Activated naive CD8-positive, alpha-beta T cell treated with anti-CD3 and anti-CD28 coated beads for 36 hours (primary cell): ENCODE data around the gene LPP. TPM values are rescaled to one million over a fixed set of nuclear protein-coding genes. Genes with fewer than 3 reads are reported as not detected.

ENCODE experiments used
- DNase-seq: peaks from one replicate; pipeline ENCODE4 v3.0.0; 2021
- H3K27ac Mint-ChIP-seq: one replicate; pipeline ENCODE4 v1.8.0; 2022; ENCODE audit warnings: mild to moderate bottlenecking, moderate library complexity, mixed read lengths
- H3K27me3 Mint-ChIP-seq: one replicate; pipeline ENCODE4 v1.8.0; 2022; ENCODE audit warnings: mild to moderate bottlenecking, mixed read lengths
- H3K36me3 Mint-ChIP-seq: one replicate; pipeline ENCODE4 v1.8.0; 2021; ENCODE audit warnings: mild to moderate bottlenecking, mixed read lengths
- H3K4me1 Mint-ChIP-seq: one replicate; pipeline ENCODE4 v1.8.0; 2021; ENCODE audit warnings: mixed read lengths
- H3K4me3 Mint-ChIP-seq: one replicate; pipeline ENCODE4 v1.8.0; 2022; ENCODE audit warnings: mild to moderate bottlenecking, moderate library complexity, mixed read lengths
- H3K9me3 Mint-ChIP-seq: one replicate; pipeline ENCODE4 v1.8.0; 2022; ENCODE audit warnings: mixed read lengths
- total RNA-seq, 2 experiments: library from RNA; stranded (reverse); gene quantifications; one replicate each; pipeline ENCODE4 v1.2.3, GENCODE V29; 2021

Gene LPP
- total RNA-seq, 2 experiments from 2014 or later = 15.0 to 15.3 TPM

- Mint-ChIP-seq H3K4me1 (peaks cover 2% of the 10 kb centered on the region), H3K4me3 (no peak overlapping the region), H3K27ac (no peak overlapping the region), H3K9me3 (peaks cover 2% of the 10 kb centered on the region), H3K27me3 (no peaks in the 10 kb centered on the region), H3K36me3 (no peaks in the 10 kb centered on the region)
- DNase-seq = no peak
Observed at GRCh38 chr3:188934989-188935388, 781.0 kb downstream of the LPP start.

DNA sequence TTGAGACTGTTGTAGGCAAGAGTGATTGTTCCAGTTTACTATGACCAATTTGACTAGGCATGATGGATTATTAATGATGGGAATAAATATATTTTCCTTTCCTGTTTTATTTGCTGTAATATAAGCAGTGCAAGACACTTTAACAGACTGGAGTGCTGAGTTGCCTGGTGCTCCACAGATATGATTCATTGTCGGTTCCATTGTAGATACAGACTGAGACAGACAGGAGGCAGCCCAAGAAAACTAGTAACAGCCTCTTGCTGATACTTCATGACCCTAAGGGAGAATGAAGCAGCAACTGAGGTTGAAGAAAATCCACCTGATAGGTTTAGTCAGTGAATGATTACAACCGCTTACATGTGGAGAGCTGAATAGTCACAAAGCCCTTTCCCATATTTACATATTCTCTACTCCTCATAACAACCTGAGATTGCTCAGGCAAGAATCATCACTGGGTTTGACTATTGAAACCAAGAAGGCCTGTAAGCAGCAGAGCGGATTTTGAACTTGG lies 782.7 kb downstream of the LPP start:
- Mint-ChIP-seq H3K4me3 (no peak overlapping the region), H3K9me3 (peaks cover 2% of the 10 kb centered on the region), H3K27me3 (no peaks in the 10 kb centered on the region), H3K27ac (no peak overlapping the region), H3K36me3 (no peaks in the 10 kb centered on the region), H3K4me1 (peaks cover 2% of the 10 kb centered on the region)
- no peak for DNase-seq

DNA sequence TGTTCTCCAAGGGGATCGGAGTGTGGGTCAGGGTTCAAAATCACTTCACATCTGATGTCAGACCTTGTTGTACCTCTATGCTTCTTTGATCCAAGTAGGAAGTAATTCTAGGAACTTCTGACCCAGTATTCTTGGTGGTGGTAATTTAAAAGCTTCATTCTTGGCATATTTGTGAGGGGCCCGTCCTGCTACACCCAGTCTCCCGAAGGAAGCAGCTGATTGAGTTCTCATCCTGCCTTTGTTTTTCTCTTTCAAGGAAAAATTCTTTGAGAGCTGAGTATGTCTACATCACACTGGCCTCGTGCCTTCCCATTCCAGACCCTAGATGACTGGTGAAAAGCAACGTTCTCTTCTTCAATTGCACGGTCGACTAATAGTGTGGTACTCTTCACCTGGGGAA lies 783.4 kb downstream of the LPP start:
- Mint-ChIP-seq H3K27me3 (no peaks in the 10 kb centered on the region), H3K9me3 (peaks cover 2% of the 10 kb centered on the region), H3K4me1 (peaks cover 2% of the 10 kb centered on the region), H3K36me3 (no peaks in the 10 kb centered on the region), H3K4me3 (no peak overlapping the region), H3K27ac (no peak overlapping the region)
- DNase-seq = no peak

DNA sequence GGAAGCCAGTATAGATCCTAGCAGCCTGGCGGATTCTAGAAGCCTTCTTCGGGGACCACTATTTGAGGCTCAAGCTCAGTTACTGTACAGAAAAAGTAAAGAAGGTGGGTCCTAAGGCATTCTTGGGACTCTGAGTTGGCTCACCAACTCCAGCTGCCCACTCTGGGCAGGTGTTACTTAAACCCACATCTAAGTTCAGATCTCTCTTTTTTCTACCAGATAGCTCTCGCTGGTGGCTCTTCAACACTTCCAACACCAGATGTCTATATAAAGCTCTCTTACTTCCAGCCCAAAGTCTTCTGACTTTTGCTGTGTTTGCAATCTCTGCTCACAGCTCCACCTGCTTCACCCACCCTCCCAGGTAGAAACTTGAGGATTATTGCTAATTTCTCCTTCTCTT lies 785.0 kb downstream of the LPP start:
- DNase-seq = no peak
- no peaks in the 10 kb centered on the region for H3K4me1 Mint-ChIP-seq
- peaks cover 3% of the 10 kb centered on the region for H3K9me3 Mint-ChIP-seq
- no peaks in the 10 kb centered on the region for H3K27me3 Mint-ChIP-seq
- no peaks in the 10 kb centered on the region for H3K36me3 Mint-ChIP-seq
- no peak overlapping the region for H3K4me3 Mint-ChIP-seq
- no peak overlapping the region for H3K27ac Mint-ChIP-seq

DNA sequence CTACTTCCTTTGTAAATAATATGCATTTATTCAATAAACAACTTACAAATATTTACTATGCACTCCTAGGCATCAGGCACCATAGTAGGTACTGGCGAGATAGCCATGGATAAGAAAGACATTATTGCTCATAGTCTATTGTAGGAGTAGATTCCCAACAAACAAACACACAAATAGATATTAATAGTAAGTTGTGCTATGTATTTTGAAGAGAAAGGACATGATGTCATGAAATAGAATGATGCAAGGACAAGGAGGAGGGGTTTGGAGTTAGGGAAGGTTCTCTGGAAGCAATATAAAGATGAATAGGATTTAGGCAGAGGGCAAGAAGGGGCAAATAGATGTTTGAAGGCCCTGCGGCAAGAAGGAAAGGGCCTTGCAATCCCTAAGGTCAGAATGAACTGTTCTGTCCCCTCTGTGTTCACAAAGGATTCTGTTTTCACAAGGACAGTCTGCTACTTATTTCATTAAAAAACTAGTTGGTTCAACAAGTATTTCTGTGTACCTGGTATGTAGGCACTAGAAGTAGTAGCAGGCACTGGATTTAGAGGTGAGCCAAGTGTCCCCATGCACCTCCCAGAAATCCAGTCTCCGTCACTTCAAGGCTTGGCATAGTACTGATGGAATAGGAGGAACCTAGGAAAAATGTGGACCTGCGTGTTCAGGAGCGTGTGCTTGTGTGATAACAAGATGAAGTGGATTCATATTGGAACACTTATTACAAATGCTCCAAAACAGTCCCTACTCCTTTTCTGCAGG lies 786.0 kb downstream of the LPP start:
- Mint-ChIP-seq H3K27ac (no peak overlapping the region), H3K4me1 (no peaks in the 10 kb centered on the region), H3K4me3 (no peak overlapping the region), H3K36me3 (no peaks in the 10 kb centered on the region), H3K27me3 (peaks cover 2% of the 10 kb centered on the region), H3K9me3 (peaks cover 3% of the 10 kb centered on the region)
- DNase-seq = no peak
